Measurements from ENCODE around the gene BANF1.

The BANF1 gene

DNA sequence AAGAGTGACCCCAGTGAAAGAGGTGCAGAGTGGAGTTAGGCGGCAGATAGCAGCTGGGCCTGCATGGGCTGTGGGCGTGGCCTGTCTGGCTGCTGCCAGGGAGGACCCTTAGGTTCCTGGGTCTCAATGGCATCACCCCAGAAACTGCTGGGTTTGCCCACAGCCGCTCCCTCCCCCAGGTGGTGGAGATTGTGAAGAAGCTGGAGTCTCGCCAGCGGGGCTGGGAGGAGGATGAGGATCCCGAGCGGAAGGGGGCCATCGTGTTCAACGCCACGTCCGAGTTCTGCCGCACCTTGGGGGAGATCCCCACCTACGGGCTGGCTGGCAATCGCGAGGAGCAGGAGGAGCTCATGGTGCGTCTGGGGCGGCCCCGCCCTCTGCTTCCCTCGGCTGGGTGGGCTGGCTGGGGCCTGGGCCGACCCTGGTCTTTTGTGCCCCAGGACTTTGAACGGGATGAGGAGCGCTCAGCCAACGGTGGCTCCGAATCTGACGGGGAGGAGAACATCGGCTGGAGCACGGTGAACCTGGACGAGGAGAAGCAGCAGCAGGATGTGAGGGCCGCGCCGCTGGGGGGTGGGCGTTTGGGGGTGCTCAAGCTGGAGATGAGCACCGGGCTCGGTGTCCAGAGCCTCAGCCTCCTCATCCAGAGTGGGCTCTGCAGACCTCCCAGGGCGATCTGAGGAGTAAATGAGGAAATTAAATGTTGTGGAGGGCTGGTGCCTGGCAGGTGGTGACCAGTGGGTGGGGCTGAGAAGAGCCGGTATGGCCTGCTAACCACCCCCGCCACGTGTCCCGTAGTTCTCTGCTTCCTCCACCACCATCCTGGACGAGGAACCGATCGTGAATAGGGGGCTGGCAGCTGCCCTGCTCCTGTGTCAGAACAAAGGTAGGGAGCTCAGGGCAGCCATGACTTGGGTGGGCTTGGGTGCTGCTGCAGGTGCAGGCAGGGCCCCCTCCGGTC, 25.8 kb upstream of the BANF1 start:
- ATAC-seq (ENCODE audit: insufficient read depth, low read depth): no peak
- Histone ChIP-seq H3K79me2 (ENCODE audit: insufficient read depth, low read length) (no peaks in the 10 kb centered on the region), H3K4me3 (ENCODE audit: low read depth in 1 of 2, low read length in 2 of 2) (no peak overlapping the region), H3K36me3 (ENCODE audit: insufficient read depth, low read length) (peaks cover 65% of the 10 kb centered on the region), H4K20me1 (ENCODE audit: insufficient read depth, low read length) (peaks cover 12% of the 10 kb centered on the region; the same call in 1 of the 2 replicates), H3K9ac (ENCODE audit: low read depth, low read length) (no peak overlapping the region), H3K27me3 (ENCODE audit: insufficient read depth, low read length, poor library complexity) (no peaks in the 10 kb centered on the region), H3K9me3 (ENCODE audit: insufficient read depth, low read length, severe bottlenecking) (no peaks in the 10 kb centered on the region), H2AFZ (ENCODE audit: low read depth, low read length) (no peak overlapping the region), H3K4me2 (ENCODE audit: insufficient read depth, low read length) (no peak overlapping the region), H3K4me1 (ENCODE audit: insufficient read depth, low read length) (no peaks in the 10 kb centered on the region), H3K27ac (ENCODE audit: low read length) (no peak overlapping the region)
- TF ChIP-seq, protein P1, sequence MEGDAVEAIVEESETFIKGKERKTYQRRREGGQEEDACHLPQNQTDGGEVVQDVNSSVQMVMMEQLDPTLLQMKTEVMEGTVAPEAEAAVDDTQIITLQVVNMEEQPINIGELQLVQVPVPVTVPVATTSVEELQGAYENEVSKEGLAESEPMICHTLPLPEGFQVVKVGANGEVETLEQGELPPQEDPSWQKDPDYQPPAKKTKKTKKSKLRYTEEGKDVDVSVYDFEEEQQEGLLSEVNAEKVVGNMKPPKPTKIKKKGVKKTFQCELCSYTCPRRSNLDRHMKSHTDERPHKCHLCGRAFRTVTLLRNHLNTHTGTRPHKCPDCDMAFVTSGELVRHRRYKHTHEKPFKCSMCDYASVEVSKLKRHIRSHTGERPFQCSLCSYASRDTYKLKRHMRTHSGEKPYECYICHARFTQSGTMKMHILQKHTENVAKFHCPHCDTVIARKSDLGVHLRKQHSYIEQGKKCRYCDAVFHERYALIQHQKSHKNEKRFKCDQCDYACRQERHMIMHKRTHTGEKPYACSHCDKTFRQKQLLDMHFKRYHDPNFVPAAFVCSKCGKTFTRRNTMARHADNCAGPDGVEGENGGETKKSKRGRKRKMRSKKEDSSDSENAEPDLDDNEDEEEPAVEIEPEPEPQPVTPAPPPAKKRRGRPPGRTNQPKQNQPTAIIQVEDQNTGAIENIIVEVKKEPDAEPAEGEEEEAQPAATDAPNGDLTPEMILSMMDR (IDR thresholded peaks at IDR 0.05; ENCODE audit: borderline replicate concordance, extremely low read depth, low read length, poor library complexity, severe bottlenecking): no peak
- no peak for TF ChIP-seq EZH2 (IDR thresholded peaks at IDR 0.05; ENCODE audit: borderline replicate concordance, low read depth, low read length, severe bottlenecking)
- DNase-seq: no peak

DNA sequence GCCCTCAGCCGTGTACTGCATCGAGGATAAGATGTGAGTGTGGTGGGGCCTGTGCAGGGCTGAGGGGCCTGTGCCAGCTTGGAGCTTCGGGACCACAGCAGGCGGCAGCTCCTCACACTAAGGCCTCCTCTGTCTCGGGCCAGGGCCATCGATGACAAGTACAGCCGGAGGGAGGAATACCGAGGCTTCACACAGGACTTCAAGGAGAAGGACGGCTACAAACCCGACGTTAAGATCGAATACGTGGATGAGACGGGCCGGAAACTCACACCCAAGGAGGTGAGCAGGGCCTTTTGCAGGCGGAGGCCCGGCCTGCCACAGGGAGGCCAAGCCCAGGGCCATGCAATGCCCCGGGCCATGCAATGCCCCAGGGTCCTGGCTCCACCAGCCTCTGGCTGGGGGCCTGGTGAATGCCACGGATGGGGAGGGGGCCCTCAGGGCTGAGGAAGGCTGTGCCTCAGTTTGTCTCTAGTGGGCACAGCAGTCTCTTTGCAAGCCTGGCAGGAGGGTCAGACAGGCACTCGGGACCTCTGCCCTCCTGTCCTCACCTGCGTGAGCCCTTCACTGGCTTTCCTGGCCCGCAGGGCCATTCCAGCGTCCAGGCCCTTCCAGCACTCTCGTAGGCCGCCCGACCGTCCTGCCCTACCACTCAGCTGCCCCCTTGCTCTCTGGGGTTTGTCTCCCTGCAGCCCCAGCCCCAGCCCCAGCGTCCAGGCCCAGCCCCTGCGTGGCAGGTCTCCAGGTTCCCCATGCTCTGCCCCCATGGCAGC, 24.5 kb upstream of the BANF1 start:
- TF ChIP-seq, protein P1 (IDR thresholded peaks at IDR 0.05; ENCODE audit: borderline replicate concordance, extremely low read depth, low read length, poor library complexity, severe bottlenecking): no peak
- no peak for TF ChIP-seq EZH2 (IDR thresholded peaks at IDR 0.05; ENCODE audit: borderline replicate concordance, low read depth, low read length, severe bottlenecking)

DNA sequence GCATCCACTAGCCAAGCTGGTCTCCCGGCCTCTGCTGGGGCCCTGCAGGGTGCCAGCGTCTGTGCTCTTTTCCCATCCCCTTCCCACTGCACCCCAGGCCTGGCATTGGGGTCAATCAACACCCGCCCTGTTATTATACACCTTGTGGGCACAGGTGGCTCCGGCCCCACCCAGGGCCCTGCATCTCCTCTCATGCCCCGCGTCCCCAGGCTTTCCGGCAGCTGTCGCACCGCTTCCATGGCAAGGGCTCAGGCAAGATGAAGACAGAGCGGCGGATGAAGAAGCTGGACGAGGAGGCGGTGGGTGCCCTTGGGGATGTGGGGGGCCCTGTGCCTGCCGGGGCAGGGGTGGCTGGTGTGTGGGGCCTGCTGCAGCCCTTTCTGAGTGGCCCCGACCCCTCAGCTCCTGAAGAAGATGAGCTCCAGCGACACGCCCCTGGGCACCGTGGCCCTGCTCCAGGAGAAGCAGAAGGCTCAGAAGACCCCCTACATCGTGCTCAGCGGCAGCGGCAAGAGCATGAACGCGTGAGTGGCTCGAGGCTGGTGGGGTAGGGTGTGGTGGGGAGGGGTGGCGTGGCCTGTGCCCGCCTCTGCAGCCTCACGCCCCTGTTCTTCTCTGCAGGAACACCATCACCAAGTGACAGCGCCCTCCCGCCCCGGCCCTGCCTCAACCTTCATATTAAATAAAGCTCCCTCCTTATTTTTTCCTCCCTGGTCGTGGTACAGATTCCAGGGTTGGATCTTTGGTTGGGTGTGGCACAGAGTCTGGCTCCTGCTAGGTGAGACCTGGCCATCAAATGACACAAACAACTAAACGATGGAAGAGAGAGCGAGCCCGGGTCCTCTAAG, 23.7 kb upstream of the BANF1 start:
- Histone ChIP-seq H3K4me1 (ENCODE audit: insufficient read depth, low read length) (no peaks in the 10 kb centered on the region), H3K79me2 (ENCODE audit: insufficient read depth, low read length) (no peaks in the 10 kb centered on the region), H3K27me3 (ENCODE audit: insufficient read depth, low read length, poor library complexity) (no peaks in the 10 kb centered on the region), H3K4me2 (ENCODE audit: insufficient read depth, low read length) (no peak overlapping the region), H4K20me1 (ENCODE audit: insufficient read depth, low read length) (peaks cover 12% of the 10 kb centered on the region; the same call in 1 of the 2 replicates), H3K36me3 (ENCODE audit: insufficient read depth, low read length) (peaks cover 48% of the 10 kb centered on the region), H3K27ac (ENCODE audit: low read length) (no peak overlapping the region), H3K9me3 (ENCODE audit: insufficient read depth, low read length, severe bottlenecking) (no peaks in the 10 kb centered on the region), H2AFZ (ENCODE audit: low read depth, low read length) (no peak overlapping the region), H3K4me3 (ENCODE audit: low read depth in 1 of 2, low read length in 2 of 2) (no peak overlapping the region), H3K9ac (ENCODE audit: low read depth, low read length) (no peak overlapping the region)
- DNase-seq (no peak), ATAC-seq (ENCODE audit: insufficient read depth, low read depth) (no peak)
- TF ChIP-seq, protein P1 (IDR thresholded peaks at IDR 0.05; ENCODE audit: borderline replicate concordance, extremely low read depth, low read length, poor library complexity, severe bottlenecking): no peak
- TF ChIP-seq EZH2 (IDR thresholded peaks at IDR 0.05; ENCODE audit: borderline replicate concordance, low read depth, low read length, severe bottlenecking): no peak

More for the DNA sequence above, 24.5 kb upstream of the BANF1 start:
- Histone ChIP-seq H3K79me2 (ENCODE audit: insufficient read depth, low read length) (no peaks in the 10 kb centered on the region), H2AFZ (ENCODE audit: low read depth, low read length) (no peak overlapping the region), H4K20me1 (ENCODE audit: insufficient read depth, low read length) (peaks cover 12% of the 10 kb centered on the region; the same call in 1 of the 2 replicates), H3K4me3 (ENCODE audit: low read depth in 1 of 2, low read length in 2 of 2) (no peak overlapping the region), H3K27me3 (ENCODE audit: insufficient read depth, low read length, poor library complexity) (no peaks in the 10 kb centered on the region), H3K9ac (ENCODE audit: low read depth, low read length) (no peak overlapping the region), H3K4me1 (ENCODE audit: insufficient read depth, low read length) (no peaks in the 10 kb centered on the region), H3K4me2 (ENCODE audit: insufficient read depth, low read length) (no peak overlapping the region), H3K36me3 (ENCODE audit: insufficient read depth, low read length) (peaks cover 55% of the 10 kb centered on the region), H3K9me3 (ENCODE audit: insufficient read depth, low read length, severe bottlenecking) (no peaks in the 10 kb centered on the region), H3K27ac (ENCODE audit: low read length) (no peak overlapping the region)
- ATAC-seq (ENCODE audit: insufficient read depth, low read depth) (no peak), DNase-seq (no peak)
